ENCODE results near the gene CILP.

CILP gene

DNA sequence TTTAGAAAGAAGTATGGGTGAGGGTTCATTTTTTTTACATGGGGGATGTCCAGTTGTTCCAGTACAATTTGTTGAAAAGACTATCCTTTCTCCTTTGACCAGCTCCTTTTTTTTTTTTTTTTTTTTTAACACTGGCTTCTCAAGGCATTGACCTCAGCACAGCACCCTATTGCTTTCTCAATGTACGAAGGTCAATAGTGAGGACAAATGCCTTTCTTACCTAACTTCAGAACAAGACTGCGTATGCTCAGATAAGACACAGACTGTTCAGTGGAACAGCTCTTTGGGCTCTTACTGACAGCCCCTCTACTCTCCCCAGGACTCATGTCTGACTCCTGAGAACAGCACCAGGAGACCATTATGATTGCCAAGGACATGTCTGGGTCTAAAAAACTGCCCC lies 10.4 kb upstream of the CILP start:
- DNase-seq (ENCODE audit: low spot score): no peak

DNA sequence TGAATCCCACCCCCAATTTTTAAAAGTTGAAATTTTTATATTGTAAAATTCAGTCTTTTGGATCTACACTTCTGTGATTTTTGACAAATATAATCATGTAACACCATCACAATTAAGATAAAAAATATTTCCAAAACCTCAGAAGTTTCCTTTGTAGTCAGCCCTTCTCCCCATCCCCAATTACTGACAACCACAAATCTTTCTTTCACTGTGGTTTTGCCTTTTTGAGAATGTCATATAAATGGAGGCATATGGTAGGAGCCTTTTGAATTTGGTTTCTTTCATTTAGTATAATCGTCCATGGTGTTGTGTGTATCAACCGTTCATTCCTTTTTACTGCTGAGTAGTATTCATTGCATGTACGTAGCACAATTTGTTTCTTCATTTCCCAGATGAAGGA lies 7.9 kb upstream of the CILP start:
- DNase-seq (ENCODE audit: low spot score): no peak

DNA sequence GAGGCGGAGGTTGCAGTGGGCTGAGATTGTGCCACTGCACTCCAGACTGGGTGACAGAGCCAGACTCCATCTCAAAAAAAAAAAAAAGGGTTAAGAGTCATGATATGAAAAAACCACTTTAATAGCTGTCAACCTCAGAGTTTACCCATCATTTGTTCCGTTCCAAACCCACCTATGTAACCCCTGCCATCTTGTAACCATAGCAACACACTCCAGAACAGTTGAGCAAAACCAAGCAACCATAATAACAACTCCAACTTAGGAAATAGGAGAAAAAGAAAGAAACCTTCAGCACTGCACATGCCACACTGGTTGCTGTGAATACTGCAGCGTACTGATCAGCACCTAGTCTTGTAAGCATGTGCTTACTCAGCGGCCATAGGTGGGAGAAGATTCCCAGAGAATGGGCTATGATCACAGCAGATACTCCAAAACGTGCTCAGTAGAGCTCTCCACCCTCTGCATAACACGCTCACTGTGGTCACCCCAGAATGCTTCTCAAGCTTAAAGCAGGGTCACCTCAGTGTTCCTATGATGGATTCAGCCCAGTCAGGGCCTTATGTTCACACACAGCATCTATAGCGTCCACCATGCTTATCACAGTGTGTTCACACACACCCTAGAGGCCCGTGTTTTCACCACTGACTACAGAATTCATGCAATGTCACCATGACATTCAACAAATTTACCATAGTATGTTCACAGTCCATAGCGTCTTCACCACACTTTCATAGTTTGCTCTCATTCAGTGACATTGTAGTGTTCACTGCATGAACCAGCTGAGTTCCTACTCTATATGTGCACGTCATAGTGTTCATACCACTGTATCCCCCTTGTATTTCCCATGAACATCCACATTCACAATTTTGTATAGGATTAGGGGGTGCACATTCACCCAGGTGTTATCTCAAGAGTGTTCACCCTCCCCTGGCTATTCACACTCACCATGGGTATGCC lies 6.5 kb upstream of the CILP start:
- no peak for DNase-seq (ENCODE audit: low spot score)

DNA sequence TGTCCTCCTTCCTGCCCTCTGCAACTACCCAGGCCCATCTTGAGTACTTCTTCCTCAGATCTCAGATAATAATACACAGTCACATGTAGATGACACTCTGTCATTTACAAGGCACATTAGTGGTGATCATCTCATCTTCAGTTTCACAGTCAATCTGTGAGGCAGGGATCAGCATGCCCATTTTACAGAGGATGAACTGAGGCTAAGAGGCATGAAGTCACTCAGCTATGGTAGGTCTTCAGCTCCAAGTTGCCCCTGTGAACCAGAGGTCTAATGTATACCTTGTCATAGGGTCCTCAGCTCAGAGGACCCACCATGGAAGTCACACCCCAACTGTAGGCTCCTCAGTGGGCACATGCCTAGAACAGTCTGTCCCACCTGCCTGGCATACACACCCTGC lies 4.2 kb upstream of the CILP start:
- DNase-seq (ENCODE audit: low spot score): no peak

DNA sequence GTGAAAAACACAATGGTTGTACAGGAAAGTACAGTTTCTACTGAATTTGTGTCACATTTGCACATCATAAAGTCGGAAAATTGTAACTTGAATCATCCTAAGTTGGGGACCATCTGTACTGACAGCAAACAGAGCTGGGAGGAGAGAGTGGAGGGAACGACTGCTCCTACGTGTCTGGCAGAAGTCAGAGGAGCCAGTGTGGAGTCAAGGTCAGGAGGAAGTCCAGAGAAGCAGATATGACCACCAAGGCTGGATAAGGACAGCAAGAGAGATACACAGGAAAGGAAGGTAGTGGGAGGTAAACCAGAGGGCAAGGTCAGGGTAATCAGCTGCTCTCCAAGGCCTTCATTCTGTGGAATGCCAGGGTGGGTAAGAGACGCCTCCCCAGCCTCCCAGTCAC lies 2.7 kb upstream of the CILP start:
- no peak for DNase-seq (ENCODE audit: low spot score)

DNA sequence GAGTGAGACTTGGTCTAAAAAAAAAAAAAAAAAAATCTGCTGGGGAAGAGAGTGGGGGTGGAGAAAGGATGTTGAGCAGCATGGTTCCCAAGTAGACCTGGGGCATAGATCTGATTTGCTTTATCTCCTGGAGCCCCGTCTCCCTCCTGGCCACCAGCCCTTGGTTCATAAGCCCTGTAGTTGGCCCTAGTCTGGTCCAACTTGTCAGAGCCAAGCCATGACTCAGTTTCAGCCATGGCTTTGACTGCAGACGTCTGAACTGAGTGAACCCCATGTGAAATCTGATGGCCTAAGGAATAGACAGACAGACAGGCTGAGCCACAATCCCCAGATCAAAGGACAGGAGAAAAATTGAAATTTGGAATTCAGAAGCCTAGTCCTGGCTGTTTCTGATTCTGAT lies 2.0 kb upstream of the CILP start:
- DNase-seq (ENCODE audit: low spot score): no peak

DNA sequence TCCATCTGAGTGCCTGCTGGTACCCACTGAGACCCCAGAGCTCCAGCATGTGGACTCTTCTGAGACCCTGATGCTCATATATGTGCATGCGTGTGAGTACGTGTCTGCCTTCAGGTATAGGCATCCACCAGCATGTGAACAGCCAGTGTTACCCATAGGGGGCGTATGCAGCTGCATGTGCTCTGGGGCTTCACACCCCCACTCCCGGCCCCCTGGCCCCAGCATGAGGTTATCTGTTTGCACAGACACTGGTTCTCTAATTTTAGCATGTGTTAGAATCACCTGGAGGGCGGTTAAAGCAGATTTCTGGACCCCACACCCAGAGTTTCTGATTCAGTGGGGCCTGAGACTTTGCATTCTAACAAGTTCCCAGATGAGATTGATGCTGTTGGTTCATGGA lies 824 bp upstream of the CILP start:
- no peak for DNase-seq (ENCODE audit: low spot score)

DNA sequence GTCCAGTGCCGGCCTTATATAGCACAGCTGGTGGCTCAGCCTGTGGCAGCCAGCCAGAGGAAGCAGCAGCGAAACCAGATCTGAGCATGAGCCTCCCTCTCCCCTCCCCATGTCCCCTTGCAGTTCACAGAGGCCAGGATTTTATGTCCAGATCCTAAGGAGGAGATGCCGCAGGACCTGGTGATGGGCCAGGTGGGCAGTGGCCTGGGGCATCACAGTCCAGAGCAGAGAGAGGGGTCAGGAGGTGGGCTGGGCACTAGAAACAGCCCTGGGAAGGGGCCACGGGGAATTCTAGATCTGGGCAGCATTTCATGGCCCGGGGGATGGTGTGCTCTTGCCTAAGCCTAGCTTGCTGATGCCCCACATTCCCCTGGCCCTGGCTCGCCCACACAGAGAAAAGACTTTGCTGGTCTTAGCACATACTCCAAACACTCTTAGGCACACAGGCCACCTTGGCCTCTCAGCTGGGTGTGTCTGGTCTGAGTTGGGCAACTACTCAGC lies 259 bp upstream of the CILP start:
- DNase-seq (ENCODE audit: low spot score): no peak

DNA sequence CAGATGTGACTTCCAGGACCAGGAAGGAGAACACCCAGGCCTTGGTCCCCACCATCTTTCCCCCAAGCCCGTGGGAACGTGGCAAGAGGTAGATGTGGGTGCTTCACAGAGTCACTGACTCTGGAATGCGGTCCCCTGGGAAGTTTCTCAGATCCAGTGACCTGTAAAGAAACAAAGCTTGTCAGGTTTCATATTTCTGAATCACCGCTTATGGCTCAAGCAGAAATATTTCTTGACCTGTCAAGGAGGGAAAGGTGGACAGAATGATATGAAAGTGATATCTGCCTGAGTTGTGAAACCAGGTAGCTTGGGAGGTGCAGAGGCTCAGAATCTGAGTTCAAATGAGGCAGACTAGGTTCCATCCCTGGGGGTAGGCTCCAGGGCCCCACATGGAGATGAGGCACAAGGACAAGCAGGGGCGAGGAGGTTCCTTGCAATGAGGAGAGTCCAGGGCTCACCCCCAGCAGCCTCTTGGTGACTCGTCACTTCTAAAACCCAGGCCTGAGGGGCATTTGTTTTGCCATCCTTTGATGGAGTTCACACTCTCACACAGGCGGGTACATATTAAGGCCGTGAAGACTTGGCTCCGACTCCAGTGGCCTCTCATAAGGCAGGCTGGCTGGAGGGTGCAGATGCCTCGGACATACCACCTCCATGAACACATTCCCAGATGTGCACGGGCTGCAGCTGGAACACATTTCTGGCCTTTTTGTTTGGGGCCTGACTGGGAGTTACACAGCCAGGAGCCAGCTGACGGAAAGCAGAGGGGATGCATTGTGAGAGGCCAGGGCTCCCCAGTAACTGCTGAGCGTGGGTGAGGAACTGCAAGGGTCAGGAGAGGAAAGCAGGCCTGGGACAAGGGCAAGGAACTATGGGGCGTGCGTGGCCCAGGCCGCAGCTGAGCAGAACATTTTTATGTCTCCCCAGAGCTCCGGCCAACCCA lies 1.3 kb downstream of the CILP start:
- DNase-seq (ENCODE audit: low spot score): peak; percentile 65

DNA sequence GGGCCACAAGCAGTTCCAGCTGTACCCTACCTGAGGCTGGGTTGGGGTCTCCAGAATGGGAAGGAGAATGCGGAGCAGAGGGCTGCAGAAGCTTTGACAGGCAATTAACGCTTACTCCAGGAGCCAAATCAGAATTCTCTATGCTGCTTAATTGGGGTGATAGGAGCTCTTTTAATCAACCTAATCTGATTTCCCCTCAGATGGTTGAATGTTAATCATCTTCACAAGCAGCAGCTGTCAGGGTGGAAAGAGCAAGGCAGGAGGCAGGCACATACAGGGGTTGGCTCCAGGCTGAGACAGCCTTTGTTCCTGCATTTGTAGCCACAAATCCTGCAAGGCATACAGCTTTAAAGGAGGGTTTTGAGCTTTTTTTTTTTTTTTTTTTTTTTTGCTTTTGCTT lies 2.6 kb downstream of the CILP start:
- DNase-seq (ENCODE audit: low spot score): no peak

DNA sequence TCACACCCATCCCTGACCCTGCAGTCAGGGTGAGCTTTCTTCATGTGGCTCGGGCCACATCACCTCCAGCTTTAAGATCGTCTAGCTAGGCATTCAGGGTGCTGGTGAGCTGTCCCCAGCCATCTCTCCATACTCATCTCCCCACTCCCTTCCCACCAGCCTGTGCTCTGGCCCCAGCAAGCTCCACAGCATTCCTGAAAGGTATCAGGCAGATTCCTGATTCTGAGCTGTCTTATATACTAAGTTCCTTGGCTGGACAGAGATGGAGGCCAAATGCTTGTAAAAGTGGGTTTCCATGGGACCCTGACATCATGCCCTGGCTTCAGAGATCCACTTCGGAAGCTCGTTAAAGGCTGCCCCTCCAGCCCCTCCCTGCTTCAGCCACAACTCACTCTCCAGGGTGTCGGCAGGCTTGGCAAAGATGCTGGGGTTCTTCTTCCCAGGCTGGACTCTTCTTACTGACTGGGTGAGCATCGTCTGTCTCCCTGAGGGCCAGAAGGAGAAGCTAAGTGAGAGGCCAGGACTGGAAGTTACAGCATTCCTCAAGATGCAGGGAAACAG lies 3.9 kb downstream of the CILP start:
- no peak for DNase-seq (ENCODE audit: low spot score)

DNA sequence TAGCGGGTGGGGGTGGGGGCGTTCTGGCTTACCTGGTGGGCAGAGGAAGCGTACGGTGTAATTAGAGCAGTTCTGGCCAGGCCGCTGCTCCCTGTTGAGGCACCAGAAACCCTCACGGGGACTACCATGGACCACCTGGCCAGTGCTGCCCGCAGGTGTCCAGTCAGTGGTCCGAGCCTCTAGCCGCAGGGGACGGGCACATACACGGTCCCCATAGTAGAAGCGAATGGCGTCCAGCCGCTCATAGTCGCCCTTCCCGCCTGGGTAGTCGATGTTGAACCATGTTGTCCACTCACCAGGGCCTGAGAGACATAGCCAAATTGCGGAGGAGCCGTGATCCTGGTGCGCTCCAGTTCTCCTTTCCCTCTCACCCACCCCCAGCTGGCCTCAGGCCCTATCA lies 4.5 kb downstream of the CILP start:
- no peak for DNase-seq (ENCODE audit: low spot score)

DNA sequence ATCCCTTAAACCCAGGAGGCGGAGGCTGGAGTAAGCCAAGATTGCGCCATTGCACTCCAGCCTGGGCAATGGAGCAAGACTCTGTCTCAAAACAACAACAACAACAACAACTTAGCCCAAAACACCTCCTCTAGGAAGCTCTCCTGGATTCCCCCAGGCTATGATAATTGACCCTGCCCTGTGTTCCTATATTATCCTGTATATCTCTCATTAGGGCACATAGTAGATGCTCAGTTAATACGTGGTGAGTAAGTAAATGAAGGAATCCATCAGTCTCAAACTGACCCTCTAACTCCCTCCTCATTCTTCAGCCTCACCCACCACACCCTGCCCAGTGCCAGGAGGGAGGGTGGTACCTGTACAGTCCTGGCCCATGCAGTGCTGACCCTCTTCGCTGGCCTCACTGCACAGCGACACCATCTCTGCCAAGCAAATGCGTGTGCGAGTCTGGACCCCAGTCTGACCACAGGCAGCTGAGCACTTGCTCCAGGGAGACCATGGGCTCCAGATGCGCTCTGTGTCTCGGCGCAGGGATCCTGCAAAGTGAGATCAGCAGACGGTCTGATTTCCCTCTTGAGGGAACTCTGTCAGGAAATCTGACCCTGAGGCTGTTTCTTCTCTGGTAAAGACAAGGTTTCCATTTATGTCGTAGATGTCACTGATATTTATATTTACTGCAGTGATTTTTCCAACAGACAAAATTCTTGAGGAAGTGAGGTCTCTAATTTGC lies 6.2 kb downstream of the CILP start:
- DNase-seq (ENCODE audit: low spot score): no peak

DNA sequence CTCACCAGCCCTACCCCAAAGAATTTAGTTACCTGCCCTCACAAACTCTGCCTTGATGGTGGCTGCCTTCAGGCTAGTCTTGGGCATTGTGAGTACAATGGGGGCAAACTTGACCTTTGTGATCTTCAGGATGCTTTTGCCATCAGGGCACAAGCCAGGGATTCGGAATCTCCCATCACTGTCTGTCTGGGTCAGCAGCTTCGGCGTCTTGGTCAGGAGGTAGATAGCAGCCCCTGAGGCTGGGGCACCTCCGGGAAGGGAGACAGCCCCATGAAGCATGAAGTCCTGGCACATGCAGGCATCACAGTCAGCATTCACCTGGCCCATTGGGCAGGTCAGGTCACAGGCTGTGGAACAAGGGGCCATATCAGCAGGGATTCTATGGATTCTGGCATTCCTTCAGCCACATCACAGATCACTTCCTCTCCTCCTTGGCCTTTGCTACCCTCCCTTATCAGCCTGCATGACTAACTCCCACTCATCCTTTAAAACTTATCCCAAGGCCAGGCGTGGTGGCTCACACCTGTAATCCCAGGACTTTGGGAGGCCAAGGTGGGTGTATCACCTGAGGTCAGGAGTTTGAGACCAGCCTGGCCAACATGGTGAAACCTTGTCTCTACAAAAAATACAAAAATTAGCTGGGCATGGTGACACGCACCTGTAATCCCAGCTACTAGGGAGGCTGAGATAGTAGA lies 6.9 kb downstream of the CILP start:
- DNase-seq (ENCODE audit: low spot score): no peak

DNA sequence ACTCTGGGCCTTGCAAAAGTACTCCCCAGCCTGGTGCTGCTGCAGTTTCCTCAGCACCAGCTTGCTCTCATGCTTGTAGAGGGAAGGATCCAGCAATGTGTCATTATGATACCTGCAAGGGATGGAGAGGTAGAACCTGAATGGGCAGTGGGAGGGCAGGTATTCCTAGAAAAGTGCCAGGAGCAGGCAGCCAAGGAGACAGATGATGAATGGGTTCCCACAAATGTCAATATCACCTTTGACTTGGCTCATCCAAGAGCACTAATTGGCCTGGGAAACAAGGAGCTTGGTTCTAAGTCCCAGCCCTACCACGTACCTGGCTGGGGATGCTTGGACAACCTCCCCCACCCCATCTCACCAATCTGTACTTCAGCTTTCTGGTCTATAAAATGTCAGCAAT lies 9.4 kb downstream of the CILP start:
- no peak for DNase-seq (ENCODE audit: low spot score)

DNA sequence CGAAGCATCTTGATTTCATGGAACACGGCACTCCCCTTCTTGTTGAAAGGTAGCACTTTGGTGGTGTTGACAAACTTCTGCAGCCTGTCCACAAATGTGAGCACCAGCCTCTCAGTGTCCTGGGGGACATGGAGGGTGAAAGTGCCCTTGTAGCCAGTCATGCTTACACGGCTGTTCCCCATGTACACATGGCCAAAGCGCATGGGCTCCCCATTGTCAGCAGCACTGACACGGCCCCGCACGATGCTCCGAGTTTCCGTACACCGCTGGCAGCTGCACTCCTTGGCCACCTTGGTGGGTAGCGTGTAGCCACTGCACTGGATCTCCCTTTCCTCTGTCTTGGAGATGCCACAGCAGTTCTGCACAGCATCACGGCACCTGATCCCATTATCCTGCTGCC lies 12.7 kb downstream of the CILP start:
- DNase-seq (ENCODE audit: low spot score): no peak

DNA sequence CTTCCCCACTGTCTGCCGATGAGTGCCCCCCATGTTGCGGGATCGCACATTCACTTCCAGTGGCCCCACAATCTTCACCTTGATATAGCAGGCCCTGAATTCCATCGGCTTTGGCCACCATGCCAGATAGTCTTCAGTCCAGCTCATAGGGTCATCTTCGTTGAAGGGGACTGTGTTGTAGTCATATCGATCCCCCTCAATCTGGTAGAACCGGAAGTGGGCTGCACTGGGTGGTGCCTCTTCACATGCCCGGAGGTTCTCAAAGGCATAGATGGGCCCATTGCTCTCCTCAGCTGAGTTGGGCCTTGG lies 14.0 kb downstream of the CILP start:
- DNase-seq (ENCODE audit: low spot score): no peak

DNA sequence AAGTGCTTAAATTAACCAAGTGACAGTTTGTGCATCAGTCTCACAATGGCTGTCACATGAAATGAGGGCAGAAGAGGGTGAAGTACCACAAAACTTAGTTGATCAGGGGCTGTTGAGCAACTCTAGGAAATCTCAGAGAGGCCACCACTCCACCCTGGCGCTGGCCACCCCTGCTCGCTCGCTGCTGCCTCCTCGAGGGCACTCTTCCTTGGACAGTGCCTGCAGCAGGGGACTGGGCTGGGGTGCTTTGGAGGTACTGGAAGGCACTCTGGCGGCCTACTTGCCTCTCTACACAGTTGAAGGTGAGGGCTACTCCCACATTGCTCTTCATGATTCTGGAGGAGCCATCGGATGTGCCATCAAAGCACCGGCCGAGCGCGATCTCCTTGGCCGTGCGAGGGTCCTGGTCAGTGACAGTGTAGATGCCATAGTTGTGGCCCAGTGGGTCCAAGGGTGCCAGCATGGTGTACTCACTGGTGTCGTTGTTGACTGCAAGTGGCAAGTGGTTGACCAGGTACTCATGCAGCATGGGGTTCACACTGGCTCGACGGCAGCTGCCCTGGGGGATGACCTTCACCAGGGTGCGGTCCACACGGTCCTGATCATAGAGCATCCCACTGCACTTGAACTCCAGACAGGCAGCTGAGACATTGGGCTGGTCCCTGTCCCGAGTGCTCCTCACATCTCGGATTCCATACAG lies 14.5 kb downstream of the CILP start:
- no peak for DNase-seq (ENCODE audit: low spot score)

DNA sequence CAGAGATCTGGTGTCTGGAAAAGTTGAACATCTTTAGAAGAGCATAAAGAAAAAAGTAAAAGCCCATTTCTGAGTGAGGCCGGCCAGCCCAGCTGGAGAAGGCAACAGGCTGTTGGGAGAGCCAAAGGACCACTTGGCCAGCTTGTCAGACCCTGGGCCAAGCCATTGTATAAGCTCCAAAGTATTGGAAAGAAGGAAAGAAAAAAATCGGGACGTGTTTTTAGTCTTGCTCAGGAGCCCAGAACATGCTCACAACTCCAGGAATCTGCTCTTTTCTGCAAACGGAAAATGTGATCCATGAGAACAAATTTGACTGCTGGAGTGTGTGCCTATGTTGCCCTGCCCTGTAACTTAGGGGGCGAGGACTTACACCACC lies 15.7 kb downstream of the CILP start:
- no peak for DNase-seq (ENCODE audit: low spot score)

DNA sequence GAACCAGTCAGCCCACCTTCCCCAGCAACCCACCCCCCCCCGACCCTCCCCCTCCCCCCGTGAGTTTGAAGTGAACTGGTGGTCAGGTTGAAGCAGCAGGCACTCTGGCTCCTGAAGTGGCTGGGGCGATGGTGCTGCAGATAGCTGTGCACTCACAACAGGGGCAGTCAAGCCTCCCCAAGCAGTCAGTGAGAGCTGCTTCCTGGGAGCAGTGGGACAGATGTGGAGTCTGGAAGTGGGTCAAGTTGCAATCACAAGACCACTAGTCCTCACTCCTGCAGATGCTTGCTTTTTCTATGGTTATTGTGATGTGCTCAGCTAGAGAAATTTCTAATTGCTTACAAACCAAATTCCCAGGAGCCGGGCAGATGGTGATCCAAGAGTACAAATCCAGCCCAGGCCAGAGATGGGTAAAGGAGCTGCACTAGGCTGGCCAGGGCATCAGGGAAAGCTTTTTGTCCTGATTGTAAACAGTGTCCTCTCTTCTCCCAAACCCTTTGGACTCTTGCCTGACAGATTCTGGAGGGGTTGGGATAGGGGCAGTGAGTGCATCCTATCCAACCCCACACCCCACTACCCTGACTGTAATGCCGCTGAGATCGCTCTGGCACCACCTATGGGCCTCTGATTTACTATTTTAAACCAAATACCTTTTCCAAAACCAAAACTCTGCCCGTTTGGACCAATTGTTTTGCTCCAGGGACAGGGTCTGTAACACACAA lies 16.3 kb downstream of the CILP start:
- no peak for DNase-seq (ENCODE audit: low spot score)

All from kidney tubule cell (primary cell).